ENCODE results near the gene NHEJ1.

NHEJ1 gene

DNA sequence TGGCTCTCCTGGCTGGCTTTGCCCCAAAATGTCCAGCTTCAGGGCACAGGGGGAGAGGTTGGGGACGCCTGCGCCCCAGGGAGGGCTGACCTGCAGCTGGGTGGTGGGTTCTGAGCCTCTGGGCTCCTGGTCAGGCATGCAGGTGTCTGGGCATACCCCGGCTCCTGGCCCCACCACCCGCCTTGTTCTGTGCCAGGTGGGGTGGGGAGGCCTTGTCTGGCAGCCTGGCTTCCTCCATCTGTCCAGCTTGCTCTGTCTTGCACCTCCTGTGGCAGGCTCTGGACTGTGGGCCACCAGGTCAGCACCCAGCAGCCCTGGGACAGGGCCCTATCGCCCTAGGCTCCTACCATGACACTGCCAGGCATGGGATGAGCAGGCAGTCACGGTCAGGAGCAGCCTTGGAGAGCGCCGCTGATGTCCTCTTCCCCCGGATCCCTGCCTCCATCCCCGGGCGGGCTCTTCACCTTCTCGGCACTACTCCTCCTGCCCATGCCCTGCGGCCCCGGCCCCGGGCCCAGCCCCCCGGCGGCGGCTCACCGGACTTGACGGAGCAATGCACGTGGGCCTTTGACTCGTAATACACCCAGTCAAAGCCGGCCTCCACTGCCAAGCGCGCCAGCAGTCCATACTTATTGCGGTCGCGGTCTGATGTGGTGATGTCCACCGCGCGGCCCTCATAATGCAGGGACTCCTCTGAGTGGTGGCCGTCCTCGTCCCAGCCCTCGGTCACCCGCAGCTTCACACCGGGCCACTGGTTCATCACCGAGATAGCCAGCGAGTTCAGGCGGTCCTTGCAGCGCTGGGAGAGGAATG lies 103.5 kb downstream of the NHEJ1 start:
- no peak for DNase-seq

DNA sequence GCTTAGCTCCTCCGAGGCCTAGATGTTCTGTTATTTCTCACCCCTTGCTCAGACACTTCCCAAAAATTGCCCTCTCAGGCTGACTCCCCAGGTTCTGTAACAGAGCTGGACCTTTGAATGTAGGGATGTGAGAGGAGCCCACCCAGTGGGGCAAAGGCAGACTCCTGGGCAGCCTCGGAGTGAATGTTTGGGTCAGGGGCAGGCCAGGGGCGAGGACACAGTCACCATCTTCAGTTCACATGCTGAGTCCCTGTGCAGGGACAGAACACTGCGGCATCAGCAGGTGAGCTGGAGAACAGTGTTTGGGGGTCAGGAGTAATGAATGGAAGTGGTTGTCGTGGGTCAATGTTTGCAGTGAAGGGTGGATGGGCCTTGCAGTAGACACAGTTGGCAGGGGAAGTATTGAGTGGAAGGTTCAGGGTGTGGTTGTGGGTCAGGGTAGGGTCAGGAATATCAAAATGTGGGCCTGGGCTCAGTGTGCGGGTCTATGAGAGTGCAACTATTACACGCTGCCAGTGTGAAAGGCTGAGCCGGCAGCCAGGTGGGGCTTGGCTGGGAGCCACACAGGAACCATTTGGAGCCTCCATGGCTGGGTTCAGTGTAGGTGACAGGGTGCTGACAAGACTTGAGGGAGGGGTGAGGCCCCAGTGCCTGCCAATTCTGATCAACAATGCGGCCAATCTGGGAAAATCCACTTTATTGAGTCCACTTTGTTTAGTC lies 104.3 kb downstream of the NHEJ1 start:
- no peak for DNase-seq

DNA sequence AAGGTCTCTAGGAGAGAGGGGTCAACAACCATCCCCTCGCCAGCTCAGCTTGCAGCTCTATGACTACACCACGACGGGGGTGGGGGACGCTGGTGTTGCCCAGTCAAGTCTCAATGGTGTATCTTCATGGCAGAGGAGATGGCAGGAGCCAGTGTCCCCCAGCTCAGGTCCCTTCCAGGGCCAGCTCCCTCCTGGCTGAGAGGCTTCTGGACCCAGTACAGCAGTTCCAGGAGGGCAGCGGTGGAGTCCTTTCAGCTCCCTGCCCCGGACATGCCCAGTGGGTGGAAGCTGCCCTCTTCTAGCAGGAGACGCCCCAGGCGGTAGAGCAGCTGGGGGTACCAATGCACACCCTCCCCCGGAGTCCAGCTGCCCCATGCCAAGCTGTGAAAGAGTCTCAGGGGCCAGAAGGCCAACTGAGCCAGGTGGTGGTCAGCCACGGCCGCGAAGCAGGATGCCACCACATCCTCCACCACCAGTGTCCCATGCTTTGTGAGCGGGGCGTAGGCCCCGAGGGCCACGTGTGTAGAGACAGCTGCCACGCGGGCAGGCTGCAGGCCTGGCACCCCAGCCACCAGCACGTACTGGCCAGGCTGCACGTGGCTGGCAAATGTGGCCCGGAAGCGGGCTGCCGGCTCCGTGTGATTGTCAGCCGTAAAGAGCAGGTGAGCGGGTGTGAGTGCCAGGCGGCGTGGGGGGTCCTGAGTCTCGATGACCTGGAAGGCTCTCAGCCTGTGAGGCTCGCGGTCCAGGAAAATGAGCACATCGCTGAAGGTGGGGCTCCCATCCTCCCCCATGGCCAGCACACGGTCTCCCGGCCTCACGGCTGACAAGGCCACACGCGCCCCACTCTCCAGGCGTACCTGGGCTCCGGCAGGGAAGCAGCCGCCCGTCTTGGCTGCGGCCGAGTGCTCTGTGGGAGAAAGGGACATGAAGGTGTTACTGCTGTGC lies 105.4 kb downstream of the NHEJ1 start:
- no peak for DNase-seq

DNA sequence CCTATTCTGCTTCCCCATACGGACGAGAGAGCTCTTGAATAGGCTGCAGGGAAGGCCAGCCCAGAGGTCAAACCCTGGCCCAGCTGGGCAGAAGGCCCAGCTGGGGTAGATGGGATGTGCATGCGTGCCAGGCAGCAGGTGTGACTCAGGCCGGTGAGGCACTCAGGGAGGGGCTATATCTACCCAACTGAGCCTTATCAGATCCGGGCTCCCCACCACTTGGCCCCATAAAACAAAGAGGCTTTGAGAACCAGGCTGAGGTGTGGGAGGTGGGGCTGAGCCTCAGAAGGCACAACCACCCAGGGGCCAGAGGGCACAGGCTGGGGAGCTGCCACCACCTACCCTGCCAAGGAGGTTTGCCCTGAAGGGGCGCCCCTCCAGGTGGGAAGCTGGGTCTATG lies 111.3 kb downstream of the NHEJ1 start:
- no peak for DNase-seq

DNA sequence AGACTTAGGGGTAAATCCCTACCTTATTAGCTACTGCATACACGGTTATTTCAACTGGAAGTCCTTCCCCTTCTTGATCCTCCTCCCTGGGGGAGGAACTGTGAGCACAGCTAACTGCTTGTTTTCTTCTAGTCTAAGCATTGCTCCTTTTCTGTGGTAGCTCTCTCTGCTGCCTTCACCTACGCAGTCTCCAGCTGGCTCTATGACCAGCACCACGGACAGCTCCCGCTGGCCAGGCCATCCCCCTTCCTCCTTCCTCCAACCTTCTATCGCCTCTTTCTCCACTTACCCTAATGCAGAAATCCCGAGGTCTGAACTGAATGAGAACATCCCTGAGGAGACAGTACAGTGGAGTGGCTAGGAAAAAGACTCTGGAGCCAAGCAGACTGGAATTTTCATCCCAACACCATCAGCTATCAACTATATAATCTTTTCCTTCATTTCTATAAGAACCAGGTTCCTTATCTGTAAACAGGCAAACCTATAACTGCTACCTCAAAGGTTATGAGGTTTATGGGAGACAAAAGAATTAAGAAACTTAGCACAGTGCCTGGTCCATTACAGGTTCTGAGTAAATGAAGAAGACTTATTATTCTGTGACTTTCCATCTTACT lies 114.6 kb downstream of the NHEJ1 start:
- DNase-seq: no peak

DNA sequence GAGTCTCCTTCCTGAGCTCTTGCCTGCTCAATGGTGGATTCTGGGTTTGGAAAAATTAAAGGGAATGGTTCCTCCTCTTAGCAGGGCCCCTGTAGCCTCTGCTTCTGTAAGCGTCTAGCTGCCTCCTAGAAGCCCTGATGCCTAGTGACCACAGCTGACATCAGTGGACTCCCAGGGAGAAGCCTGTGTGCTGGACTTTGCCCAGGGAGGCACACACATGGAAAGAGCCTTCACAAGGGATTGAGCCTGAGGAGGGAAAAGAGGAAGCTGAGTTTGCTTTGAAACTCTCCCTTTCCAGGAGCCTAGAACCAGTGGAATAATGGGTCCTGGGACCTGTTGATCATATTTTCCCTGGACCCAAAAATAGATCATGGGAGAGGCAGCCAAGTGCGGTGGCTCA lies 117.9 kb downstream of the NHEJ1 start:
- no peak for DNase-seq

DNA sequence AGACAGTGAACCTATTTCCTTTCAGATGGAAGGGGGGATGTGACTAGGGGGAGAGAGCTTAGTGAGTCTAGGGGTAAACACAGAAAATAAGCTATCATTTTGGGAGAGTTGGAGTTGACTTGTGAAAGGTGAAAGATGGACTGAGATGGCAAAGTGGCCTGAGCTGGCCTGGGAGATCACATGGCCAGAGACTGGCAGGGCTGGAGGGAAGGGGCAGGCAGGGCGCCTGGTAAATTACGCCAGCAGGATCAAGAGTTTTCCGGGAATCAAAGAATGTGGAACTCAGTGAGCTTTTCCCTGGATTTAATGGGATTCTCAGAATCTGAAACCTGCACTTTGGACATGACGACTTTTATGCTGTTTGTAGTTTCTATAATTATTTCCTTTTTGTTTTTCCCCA lies 118.5 kb downstream of the NHEJ1 start:
- no peak for DNase-seq

DNA sequence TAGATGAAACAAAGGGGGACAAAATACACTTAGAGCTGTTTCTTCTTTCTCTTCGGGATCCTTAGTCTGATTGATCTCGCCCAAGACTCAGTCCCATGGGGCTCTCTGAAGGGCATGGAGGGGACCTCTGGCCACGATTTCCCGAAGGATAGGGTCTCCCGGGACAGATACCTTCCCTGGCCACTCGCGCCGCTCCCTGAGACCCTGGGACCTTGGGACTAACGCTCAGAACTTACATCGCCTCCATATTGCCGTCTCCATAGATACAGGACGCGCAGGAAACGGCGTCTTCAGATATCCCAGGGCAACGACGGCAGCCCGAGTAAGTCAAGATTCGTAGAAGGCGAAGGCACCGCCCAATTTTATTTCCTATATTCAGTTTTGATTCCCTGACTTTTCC lies 119.4 kb downstream of the NHEJ1 start, which contains the start of gene CFAP65:
TSS of gene CFAP65 (minus strand) at position 265 of the 400 bp plus-strand sequence. CDS start 2,468 bp downstream, outside the sequence.
- no peak for DNase-seq

DNA sequence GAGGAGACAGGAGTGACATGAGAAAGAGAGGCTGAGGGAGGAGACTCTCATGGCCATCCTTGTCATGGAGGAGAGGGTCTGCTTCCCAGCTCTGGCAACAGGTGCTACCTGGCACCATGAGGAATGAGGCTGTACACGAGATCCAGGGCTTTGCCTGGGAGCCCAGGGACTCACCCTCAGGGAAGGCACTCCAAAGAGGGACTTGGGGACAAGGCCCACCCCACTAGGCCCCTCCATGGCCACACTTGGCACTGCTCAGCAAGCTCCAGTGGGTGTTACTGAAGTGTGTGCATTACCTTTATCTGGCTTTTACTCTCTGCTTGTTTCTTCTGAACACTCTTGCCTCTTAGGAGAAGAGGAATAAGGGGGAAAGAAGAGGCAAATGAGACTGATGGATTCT lies 122.0 kb downstream of the NHEJ1 start:
- DNase-seq: no peak

DNA sequence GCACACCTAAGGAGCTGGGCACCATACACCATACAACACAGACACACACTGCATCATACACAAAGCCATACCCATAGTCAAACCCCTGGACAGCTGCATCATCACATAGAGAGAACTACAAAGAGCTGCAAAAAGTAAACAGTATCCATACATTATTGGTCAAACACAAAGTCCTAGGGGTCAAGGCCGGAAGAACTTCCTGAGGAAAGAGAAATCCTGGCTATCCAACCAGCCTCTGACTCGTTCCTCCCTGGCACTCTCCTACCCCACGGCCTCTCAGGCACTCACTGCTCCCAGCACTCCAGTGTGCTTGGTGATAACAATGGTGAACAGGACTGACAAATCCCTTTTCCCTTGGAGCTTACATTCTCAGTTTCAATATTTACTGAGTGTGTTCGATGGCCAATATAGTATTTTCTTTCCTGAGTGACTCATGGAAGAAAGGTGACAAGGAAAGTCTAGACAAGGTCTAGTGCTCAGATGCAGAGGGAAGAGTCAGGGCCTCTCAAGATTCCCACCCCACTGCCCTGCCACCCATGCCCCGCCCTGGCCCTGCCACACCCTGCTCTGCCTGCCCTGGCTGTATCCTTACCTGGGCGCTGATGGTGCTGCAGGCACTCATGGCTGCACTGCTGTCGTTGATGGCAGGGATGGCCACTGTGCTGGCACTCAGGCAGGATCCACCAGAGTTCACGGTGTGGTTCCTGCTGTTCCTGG lies 122.7 kb downstream of the NHEJ1 start:
- no peak for DNase-seq

DNA sequence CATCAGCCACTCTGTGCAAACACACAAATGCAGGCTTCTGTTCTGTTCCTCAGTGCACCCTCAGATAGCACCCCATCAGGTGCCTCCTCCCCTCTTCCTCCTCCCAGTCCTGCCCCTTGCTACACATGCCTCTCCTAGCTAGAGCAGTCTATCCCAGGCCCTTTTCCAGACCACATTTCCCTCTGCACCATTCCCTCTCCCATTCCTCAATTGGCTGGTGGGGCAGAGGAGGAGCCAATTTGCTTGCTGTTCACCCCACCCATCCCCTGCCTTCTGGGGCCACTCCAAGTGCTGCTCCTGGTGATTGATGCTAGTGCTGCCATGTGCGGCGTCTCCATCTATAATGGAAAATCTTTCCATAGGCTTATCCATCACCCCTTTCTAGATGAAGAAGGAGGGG lies 124.7 kb downstream of the NHEJ1 start:
- no peak for DNase-seq

DNA sequence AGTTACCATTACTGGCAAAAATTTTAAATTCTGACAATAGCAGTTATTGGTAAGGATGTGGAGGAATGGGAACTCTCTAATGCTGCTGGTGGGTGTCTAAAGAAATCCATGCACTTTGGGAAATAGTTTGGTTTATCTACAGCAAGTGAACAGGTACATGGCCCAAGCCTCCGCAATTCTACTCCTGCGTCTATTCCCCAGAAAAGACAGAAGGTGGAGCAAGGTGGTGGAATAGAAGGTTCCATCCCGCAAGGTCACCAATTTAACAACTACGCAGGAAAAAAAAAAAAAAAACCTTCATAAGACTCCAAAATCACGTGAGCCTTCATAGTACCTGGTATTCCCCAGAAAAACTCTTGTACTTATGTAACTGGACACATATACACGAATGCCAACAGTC lies 125.8 kb downstream of the NHEJ1 start:
- DNase-seq: no peak

DNA sequence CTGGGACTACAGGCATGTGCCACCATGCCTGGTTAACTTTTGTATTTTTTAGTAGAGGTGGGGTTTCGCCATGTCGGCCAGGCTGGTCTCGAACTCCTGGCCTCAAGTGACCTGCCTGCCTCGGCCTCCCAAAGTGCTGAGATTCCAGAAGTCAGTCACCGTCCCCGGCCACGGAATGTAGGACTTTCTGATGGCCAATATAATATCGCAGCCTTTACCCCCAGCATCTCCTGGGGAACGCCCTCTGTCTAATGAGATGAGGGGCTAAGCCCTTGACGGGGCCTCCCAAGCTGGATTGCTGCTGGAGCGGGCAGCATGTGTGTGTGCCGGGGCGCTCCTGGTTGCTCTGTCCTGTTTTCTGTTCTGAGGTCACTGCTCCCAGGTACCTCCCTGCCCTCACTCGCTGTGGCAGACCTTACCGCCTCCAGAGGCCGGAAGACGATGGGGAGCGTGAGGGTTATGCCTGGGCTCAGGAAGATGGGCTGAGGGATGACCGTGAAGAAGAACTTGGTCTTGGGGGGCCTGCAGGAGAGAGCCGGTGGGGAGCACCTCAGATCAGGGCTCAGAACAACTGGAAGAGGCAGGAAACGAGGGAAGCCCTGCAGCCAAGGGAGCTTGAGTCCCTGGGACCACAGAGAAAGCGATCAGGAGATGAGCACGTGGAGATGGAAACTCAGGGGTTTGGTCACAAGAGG lies 128.4 kb downstream of the NHEJ1 start:
- DNase-seq: no peak

DNA sequence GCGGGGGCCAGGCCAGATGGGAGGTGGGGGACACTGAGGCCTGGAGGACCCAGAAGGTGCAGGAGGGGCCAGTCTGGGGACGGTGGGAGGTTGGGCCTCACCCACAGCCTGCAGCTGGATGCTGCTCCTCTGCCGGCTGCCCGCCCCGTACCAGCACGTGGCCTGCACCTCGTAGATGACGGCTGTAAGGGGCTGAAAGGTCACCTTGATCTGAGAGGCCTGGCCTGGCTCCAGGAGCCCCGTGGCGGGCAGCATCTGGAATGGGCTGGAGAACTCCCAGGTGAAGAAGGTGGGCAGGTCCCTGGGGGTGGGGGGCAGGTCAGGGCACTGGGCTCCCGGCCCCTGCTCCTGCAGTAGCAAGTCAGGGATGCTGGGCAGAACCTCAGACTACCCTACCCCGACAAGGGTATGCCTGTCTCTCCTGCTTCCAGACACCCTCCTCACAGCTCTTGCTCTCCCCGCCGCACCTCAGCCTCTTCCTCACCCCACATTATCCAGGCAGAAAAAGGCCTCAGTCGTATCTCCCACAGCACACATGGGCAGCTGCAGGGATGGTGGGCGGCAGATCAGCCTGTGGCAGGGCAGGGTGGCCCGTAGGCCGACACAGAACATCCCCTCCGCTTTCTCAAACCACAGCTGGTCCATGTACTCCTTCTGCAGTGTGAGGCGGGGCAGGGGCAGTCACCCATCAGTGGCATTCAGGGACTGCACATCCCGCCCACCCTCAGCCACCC lies 129.4 kb downstream of the NHEJ1 start:
- DNase-seq: no peak

DNA sequence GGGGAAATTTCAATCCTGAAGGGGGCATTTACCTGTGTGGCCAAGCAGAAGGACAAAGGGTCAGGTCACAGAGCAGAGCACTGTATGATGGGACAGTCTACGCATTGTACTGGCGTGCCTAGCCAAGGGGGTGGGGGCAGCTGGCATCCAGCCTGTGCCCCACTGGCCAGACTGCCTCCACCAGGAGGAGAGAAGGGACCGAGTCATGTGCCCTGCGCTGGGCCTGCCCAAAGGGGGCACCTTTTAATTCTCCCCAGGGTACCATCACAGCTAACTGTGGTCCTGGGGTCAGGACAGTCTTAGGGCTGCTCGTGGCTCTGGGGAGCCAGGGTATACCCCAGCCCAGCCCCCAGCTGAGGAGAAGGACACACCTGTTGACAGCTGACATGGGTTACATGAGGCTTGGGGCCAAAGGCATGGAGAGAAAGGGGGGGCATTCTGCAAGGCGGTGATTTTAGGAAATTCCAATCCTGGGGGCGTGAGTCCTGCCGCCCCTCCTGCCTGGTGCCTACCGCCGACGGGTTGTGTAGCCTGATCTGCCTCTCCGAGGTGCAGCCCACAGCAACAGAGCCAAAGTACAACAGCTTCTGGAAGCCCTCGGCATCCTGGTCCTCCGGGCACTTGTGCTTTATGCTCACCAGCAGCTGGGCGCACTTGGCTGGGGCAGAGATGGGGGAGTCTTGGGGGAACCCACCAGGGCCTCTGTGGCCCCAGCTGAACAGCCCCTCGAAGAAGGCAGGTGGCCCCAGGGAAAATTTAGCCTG lies 130.3 kb downstream of the NHEJ1 start:
- DNase-seq: no peak

DNA sequence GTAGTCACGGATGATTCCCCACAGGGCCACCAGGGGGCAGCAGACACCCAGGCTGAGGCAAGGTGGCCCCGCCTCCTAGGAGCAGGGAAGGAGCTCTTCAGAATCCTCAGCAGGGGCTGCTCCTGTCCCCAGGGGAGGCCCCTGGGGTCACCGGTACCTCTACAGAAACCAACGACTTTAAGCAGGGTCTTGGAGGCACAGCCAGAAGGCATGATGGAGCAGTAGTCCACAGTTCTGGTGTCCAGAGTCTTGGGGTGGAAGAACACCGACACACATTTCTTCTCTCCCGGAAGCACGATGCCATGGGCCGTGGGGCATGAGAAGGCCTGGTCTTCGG lies 130.8 kb downstream of the NHEJ1 start:
- DNase-seq: peak; percentile 57

DNA sequence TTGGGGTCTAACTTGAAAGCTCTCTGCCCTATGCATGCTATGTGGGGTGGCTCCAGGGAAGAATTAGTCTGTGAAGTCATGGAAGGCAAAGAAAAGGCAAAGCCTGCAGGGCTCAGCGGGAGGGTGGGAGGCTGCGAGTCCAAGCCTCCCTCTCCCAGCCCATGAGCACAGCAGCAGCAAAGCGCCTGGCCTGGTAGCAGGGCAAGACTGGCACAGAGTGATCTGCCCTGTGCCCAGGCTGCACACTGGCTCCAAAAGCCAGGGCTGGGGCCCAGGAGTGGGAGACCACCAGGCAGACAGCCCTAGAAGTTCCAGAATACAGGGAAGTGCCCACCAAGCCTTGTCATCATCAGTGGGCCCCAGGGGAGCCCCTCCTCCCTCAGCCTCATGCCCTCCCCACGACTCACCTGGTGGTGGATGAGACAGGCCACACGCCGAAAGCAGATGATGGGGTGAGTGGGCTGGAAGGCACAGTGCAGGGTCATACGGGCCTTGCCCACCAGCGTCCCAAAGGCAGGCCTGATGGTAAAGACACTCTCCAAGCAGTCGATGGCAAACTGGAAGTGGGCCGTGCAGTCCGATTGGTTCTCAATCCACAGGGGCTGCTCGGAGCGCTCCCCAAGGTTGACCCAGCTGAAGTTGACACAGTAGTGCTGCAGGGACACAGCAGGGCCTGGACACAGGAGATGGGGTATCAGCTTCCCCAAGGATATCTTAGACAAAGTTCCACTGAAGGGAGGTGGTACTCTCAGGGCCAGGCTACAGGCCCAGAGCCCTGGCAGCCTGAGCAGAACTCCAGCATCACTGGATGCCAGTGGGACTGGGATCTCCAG lies 131.4 kb downstream of the NHEJ1 start:
- DNase-seq: no peak

DNA sequence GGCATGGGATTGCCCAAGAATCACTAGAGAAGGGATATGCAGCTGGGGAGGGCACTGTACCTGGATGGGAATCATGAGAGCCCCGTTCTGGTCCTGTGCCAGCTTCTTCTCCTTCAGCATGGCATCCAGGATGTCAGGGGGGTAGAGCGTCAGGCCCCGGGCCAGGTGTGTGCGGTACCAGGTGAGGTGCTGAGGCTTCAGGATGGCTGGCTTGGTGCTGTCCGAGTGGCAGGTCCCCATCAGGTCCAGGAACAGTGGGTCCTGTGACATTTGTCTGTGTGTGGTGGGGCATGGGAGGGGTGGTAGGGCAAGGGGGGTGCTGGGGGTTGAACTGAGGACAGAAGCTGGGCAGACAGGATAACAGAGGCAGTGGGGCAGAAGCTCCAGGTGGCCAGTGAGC lies 132.5 kb downstream of the NHEJ1 start:
- DNase-seq: no peak

DNA sequence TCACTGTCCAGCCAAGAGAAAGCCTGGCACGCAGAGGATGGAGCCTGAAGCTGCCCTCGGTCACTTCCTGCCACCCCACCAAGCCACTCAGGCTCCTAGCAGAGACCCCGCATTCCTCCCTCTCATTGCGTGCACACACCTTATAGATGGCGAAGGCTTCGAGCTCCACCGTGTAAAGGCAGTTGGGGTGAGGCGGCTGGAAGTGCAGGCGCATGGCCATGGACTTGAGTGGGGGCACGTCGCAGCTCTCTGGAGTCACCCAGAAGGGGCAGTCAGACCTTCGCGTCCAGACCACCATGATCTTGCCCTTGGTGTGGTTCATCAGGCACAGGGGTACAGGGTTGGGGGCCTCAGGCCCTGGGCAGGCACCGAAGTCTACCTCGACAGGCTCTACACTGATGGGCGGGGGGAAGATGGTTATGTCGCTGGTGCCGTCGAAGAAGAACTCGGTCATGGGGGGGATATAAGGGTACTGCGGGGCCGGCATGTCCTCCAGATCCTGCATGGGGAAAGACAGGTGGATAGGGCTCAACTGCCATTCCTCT lies 133.0 kb downstream of the NHEJ1 start:
- DNase-seq: no peak

Measured in activated effector memory CD4-positive, alpha-beta T cell treated with Interleukin-2 at 50 U/mL for 16 hours (primary cell).